ENCODE results near the gene GSK3A.

DNA sequence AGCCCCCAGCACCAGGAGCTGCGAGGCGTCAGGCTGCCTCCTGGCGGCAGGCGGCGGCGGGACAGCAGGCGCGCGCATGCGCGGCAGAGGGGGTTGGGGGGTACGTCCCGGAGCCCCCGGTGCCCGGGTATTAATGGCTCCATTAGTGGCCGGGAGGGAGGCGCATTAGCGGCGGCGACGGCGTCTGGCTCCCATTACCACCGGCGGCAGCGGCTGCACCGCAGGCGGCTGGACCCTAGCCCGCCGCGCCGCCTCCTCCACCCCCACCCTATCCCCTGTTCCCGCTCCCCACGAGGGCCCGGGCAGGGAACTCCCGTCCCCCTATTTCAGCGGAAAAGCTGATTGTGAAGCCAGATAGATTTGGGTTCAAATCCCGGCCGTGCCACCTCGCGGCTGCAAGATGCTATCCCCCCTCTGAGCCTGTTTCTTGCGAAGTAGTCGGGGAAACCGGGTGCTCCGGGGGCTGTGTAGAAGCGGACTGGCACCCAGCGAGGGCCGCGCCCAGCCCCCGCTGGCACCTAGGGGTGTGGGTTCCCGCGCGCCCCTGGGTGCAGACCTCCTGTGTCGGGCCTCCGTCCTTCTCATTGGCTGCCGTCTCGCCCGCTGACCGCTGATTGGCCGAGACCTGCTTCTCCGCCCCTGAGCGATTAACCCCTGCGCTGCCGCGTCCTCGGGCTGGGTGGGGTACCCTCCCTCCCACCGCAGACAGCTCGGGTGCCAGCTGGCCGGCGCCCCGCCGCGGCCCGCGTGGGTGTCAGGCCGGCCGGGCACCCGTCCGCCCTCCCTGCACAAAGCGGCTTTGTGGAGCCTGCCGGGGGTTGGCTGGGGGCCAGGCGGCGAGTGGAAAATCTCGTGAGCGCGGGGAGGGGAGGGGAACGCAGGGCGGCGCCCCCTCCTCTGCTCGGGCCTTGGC lies 37.8 kb upstream of the GSK3A start:
- TF ChIP-seq RARB (CRISPR knock-in tag; IDR thresholded peaks at IDR 0.05) (no peak), ZFP30 (CRISPR knock-in tag; IDR thresholded peaks at IDR 0.05) (no peak), ARNTL (CRISPR knock-in tag; IDR thresholded peaks at IDR 0.05; ENCODE audit: borderline replicate concordance, low read depth) (no peak), ZFP3 (CRISPR knock-in tag; IDR thresholded peaks at IDR 0.05) (no peak), ZNF8 (CRISPR knock-in tag; IDR thresholded peaks at IDR 0.05) (no peak), TCF4 (CRISPR knock-in tag; IDR thresholded peaks at IDR 0.05; ENCODE audit: borderline replicate concordance) (no peak), SNAI2 (CRISPR knock-in tag; IDR thresholded peaks at IDR 0.05) (no peak), PPARA (CRISPR knock-in tag; IDR thresholded peaks at IDR 0.05; ENCODE audit: borderline replicate concordance) (no peak), ESRRG (CRISPR knock-in tag; IDR thresholded peaks at IDR 0.05) (no peak), OSR1 (CRISPR knock-in tag; IDR thresholded peaks at IDR 0.05) (no peak)
- TF ChIP-seq, protein P1, sequence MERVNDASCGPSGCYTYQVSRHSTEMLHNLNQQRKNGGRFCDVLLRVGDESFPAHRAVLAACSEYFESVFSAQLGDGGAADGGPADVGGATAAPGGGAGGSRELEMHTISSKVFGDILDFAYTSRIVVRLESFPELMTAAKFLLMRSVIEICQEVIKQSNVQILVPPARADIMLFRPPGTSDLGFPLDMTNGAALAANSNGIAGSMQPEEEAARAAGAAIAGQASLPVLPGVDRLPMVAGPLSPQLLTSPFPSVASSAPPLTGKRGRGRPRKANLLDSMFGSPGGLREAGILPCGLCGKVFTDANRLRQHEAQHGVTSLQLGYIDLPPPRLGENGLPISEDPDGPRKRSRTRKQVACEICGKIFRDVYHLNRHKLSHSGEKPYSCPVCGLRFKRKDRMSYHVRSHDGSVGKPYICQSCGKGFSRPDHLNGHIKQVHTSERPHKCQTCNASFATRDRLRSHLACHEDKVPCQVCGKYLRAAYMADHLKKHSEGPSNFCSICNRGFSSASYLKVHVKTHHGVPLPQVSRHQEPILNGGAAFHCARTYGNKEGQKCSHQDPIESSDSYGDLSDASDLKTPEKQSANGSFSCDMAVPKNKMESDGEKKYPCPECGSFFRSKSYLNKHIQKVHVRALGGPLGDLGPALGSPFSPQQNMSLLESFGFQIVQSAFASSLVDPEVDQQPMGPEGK (CRISPR knock-in tag; IDR thresholded peaks at IDR 0.05; ENCODE audit: borderline replicate concordance), result peak; percentile 96; the same call in 1 of the 2 replicates
- TF ChIP-seq, protein P2, sequence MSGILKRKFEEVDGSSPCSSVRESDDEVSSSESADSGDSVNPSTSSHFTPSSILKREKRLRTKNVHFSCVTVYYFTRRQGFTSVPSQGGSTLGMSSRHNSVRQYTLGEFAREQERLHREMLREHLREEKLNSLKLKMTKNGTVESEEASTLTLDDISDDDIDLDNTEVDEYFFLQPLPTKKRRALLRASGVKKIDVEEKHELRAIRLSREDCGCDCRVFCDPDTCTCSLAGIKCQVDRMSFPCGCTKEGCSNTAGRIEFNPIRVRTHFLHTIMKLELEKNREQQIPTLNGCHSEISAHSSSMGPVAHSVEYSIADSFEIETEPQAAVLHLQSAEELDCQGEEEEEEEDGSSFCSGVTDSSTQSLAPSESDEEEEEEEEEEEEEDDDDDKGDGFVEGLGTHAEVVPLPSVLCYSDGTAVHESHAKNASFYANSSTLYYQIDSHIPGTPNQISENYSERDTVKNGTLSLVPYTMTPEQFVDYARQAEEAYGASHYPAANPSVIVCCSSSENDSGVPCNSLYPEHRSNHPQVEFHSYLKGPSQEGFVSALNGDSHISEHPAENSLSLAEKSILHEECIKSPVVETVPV (CRISPR knock-in tag; IDR thresholded peaks at IDR 0.05), result no peak
- TF ChIP-seq, protein P3, sequence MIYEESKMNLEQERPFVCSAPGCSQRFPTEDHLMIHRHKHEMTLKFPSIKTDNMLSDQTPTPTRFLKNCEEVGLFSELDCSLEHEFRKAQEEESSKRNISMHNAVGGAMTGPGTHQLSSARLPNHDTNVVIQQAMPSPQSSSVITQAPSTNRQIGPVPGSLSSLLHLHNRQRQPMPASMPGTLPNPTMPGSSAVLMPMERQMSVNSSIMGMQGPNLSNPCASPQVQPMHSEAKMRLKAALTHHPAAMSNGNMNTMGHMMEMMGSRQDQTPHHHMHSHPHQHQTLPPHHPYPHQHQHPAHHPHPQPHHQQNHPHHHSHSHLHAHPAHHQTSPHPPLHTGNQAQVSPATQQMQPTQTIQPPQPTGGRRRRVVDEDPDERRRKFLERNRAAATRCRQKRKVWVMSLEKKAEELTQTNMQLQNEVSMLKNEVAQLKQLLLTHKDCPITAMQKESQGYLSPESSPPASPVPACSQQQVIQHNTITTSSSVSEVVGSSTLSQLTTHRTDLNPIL (CRISPR knock-in tag; IDR thresholded peaks at IDR 0.05; ENCODE audit: low read depth), result no peak
- TF ChIP-seq, protein P4, sequence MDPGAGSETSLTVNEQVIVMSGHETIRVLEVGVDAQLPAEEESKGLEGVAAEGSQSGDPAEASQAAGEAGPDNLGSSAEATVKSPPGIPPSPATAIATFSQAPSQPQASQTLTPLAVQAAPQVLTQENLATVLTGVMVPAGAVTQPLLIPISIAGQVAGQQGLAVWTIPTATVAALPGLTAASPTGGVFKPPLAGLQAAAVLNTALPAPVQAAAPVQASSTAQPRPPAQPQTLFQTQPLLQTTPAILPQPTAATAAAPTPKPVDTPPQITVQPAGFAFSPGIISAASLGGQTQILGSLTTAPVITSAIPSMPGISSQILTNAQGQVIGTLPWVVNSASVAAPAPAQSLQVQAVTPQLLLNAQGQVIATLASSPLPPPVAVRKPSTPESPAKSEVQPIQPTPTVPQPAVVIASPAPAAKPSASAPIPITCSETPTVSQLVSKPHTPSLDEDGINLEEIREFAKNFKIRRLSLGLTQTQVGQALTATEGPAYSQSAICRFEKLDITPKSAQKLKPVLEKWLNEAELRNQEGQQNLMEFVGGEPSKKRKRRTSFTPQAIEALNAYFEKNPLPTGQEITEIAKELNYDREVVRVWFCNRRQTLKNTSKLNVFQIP (CRISPR knock-in tag; IDR thresholded peaks at IDR 0.05; ENCODE audit: borderline replicate concordance, low read depth), result no peak
